MG63 (cell line): ENCODE data around the gene KCNAB3. TPM values are rescaled to one million over a fixed set of nuclear protein-coding genes. Genes with fewer than 3 reads are reported as not detected.
"Not testable (repeated sequence)": the region's sequence is repeated elsewhere in the genome, so short reads cannot be mapped to it uniquely, and the experiment has no call there.

Experiments
- DNase-seq: peaks from one replicate; pipeline ENCODE4 v3.0.0-alpha.2; 2020
- H3K27me3 ChIP-seq: fragments of 250-450 bp; sonication (Bioruptor Pico); 2 replicates; pipeline ENCODE4 v1.5.1; 2020; ENCODE audit warnings: mild to moderate bottlenecking, moderate library complexity
- H3K36me3 ChIP-seq: fragments of 250-450 bp; sonication (Bioruptor Pico); 2 replicates; pipeline ENCODE4 v1.5.1; 2020; ENCODE audit warnings: mild to moderate bottlenecking, moderate library complexity
- H3K4me3 ChIP-seq: fragments of 250-450 bp; sonication (Bioruptor Pico); 2 replicates; pipeline ENCODE4 v1.5.1; 2020; ENCODE audit warnings: mild to moderate bottlenecking, moderate library complexity
- H3K9me3 ChIP-seq: fragments of 250-450 bp; sonication (Bioruptor Pico); 2 replicates; pipeline ENCODE4 v1.5.1; 2020; ENCODE audit warnings: mild to moderate bottlenecking, moderate library complexity
- total RNA-seq: library from RNA; depleted of rRNA; stranded (reverse); fragments of >200 nt; shearing (Covaris generic); gene quantifications from 2 replicates; pipeline ENCODE4 v1.2.3, GENCODE V29; 2014; ENCODE audit warnings: low replicate concordance; rRNA removed

KCNAB3 gene
- total RNA-seq: not detected in 2 replicates

DNA sequence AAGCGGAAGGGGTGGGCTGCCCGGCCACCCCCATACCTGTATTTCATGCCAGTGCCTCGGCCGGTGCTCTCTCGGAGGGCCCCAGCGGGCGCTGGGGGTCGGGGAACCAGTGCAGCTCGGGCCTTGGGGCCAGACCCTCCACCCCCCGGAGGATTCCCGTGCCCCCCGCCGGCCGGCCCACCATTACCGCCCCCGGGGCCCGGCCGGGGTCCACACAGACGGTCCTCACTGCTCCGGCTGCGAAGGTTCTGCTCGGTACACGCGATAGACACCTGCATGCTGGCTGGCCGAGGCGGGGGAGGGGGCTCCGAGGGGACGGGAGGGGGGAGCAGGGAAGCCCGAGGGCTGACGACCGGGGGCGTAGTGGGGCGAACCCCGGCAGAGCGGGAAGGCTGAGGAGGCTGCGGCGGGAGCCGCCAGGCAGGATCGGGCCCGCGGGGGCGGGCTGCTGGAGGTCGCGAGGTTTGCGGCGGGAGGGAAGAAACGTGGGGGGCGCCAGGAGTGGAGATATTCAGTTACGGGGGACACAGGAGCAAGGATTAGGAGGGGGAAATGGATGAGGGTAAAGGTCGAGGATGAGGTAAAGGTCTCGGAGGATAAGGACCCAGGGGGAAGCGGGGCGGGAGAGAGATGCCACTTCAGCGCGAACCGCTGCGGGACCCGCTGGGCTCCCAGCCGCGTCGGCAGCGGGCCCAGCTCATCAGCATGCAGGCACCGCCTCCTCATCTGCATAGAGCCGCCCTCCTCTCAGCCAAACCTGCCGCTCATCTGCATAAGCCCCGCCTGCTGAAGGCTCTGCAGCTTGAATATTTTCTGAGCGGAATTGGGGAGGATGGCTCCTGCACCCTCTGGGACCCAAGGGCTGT is at the start of gene KCNAB3:
TSS of gene KCNAB3 (minus strand) at position 699 of the 866 bp plus-strand sequence. CDS start at position 278, 421 bp downstream.
- Histone ChIP-seq H3K36me3 (peaks cover 14% of the 10 kb centered on the region), H3K9me3 (no peaks in the 10 kb centered on the region), H3K4me3 (peak within 1 kb of the TSS; percentile 88; the same call in 1 of the 2 replicates), H3K27me3 (no peaks in the 10 kb centered on the region)
- DNase-seq: no peak

DNA sequence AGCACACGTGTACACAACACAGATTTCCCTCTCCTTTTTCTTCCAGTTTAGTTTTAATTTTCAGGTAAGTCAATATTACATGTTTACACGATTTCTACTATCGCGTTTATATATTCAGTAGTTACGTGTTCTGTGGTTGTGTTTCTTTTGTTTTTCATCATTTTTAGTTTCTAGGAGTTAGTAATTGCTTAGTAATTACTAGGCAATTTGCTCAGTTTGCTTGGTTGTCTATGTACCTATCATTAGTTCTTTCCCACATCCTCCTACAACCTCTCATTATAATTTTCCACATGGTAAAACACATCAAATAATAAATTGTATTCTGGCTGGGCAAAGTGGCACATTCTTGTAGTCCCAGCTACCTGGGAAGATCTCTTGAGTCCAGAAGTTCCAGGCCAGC is 48.1 kb upstream of the KCNAB3 start:
- no peak for DNase-seq
- no peaks in the 10 kb centered on the region for H3K36me3 ChIP-seq
- H3K4me3 ChIP-seq: no peak overlapping the region
- H3K9me3 ChIP-seq: peaks cover 14% of the 10 kb centered on the region
- no peaks in the 10 kb centered on the region for H3K27me3 ChIP-seq

DNA sequence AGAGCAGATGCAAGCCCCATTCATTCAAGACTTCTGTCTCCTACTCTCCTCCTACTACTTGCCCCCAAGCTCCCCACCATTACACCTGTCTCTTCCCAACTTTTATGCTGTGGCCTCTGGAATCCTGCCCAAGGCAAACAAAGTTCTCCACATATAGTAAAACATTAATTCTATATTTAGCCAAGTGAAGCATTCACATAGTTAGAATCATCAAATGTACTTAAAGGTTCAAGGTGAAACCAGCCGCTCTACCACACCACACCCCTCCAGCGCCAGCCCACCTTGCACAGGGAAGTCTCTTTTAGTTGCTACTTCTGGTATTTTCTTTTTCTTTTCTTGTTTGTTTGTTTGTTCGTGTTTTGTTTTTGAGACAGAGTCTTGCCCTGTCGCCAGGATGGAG is 47.4 kb upstream of the KCNAB3 start:
- no peak overlapping the region for H3K4me3 ChIP-seq
- no peaks in the 10 kb centered on the region for H3K27me3 ChIP-seq
- no peak for DNase-seq
- no peaks in the 10 kb centered on the region for H3K36me3 ChIP-seq
- H3K9me3 ChIP-seq: peaks cover 14% of the 10 kb centered on the region

DNA sequence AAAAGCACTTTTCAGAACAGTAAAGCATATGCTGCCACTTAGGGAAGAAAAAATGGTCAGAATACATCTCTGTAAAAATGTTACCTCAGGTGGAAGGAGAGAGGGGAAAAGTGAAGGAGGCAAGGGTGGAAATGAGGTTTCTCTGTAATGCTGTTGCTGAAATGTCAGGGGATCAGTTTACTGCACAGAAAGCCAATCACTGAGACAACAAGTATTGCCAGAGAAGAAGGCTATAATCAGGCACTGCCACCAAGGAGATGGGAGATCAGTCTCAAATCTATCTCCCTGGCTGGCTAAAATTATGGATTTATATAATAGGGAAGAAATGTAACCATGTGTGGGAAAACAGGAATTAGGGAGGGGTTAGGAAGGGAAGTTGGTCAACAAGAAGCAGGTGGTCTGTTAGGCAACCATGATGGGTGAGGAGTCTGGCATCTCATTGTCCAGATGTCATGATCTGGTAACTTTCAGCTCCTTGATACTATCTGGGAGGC is 45.0 kb upstream of the KCNAB3 start:
- H3K4me3 ChIP-seq: no peak overlapping the region
- no peaks in the 10 kb centered on the region for H3K36me3 ChIP-seq
- H3K9me3 ChIP-seq: peaks cover 14% of the 10 kb centered on the region
- DNase-seq: no peak
- peaks cover 2% of the 10 kb centered on the region; the same call in 1 of the 2 replicates for H3K27me3 ChIP-seq

DNA sequence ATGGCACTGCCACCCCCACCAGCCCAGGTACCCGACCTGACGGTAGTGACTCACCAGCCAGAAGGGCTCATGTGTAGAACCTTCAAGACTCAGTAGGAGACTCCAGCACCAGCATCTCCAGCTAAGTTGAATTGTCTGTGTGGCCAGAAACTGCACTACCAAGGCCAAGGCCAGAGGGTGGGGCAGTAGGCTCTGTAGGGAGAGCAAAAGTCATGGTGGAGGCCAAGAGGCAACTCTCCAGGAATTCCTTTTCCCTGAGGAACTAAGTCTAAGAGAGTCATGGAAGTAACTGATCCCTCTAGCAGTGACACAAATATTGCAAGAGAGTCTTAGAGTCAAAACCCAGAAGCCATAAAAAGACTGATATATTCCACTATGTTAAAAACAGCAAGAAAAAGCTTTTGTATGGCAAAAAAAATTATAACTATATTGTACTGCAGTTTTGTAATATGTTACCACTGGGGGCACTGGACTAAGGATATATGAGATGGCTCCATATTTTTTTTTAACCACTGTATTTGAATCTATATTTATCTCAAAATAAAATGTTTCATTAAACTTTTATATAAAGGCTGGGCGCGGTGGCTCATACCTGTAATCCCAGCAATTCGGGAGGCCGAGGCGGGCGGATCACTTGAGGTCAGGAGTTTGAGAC is 42.6 kb upstream of the KCNAB3 start:
- no peak for DNase-seq
- peaks cover 2% of the 10 kb centered on the region; the same call in 1 of the 2 replicates for H3K27me3 ChIP-seq

DNA sequence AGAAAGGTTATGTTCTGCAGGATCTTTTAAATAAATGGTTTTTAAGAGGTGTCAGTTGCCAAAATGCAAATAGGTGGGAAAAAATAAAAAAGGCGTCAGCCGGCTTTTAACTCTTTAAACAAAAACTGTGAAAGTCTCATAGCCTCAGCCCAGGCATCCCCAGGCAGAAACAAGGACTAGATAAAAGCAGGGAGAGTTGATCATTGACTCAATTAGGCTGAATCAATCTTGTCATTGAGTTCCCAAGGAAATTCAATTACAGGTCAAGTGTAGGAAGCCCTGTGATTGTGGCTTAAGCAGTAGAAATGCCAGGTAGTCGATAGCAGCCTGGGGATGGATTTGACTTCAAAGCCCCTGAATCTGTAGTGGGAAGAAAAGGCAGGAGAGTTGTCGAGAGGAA is 42.0 kb upstream of the KCNAB3 start:
- H3K36me3 ChIP-seq: no peaks in the 10 kb centered on the region
- H3K27me3 ChIP-seq: peaks cover 2% of the 10 kb centered on the region; the same call in 1 of the 2 replicates
- peaks cover 14% of the 10 kb centered on the region for H3K9me3 ChIP-seq
- H3K4me3 ChIP-seq: no peak overlapping the region
- no peak for DNase-seq

More for the DNA sequence above, 42.6 kb upstream of the KCNAB3 start:
- Histone ChIP-seq H3K36me3 (no peaks in the 10 kb centered on the region), H3K4me3 (no peak overlapping the region), H3K9me3 (peaks cover 14% of the 10 kb centered on the region)

DNA sequence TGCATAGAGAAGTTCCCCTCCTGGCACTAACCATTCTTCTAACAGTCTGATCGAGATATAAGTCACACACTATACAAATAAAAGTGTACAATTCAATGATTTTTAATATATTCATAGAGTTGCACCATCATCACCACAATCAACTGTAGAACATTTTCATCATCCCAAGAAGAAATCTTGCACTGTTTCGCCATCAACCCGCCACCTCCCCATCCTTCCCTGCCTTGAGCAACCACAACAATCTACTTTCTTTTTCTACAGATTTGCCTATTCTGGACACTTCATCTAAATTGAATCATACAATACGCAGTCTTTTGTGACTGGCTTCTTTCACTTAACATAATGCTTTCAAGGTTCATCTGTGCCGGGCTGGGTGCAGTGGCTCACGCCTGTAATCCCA is 39.8 kb upstream of the KCNAB3 start:
- Histone ChIP-seq H3K27me3 (peaks cover 4% of the 10 kb centered on the region), H3K4me3 (no peak overlapping the region), H3K9me3 (peaks cover 6% of the 10 kb centered on the region), H3K36me3 (no peaks in the 10 kb centered on the region)
- DNase-seq: no peak

DNA sequence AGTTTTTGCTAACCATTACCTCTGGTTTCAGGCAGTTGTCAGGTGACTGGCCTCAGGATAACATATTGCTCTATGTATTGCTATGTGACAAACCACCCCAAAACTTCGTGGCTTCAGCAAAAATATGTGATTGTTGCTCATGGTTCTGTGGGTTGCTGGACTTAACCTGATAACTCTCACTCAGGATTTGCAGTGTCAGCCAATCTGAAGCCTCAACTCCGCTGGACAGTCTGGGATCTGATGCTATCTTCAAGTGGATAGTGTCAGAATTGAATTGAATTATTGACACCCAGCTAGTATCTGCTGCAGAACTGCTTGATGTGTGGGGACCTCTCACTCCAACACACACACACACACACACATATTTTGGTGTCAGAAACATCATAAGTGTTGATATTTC is 38.1 kb upstream of the KCNAB3 start:
- no peak for DNase-seq
- Histone ChIP-seq H3K4me3 (no peak overlapping the region), H3K36me3 (no peaks in the 10 kb centered on the region), H3K27me3 (peaks cover 4% of the 10 kb centered on the region), H3K9me3 (no peaks in the 10 kb centered on the region)

DNA sequence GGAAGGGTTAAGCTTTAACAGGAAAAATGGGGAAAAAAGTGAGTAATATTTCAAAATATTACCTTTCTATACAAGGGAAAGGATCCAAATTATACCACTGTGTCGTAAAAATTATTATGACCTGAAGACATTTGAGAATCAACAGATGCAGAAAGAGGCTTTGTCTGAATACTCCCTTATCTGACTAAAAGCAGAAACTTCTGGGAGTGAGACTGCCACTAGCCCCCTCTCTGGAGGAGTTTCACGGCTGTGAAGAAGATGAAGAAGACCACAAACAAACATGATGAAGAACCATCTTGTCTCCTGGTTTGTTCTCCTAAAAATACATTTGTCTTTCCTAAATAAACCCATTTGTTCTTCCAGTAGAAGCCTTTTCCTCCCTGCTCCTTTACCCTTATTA is 31.8 kb upstream of the KCNAB3 start:
- peaks cover 4% of the 10 kb centered on the region; the same call in 1 of the 2 replicates for H3K27me3 ChIP-seq
- no peak overlapping the region for H3K4me3 ChIP-seq
- DNase-seq: no peak
- no peaks in the 10 kb centered on the region for H3K36me3 ChIP-seq
- H3K9me3 ChIP-seq: no peaks in the 10 kb centered on the region

DNA sequence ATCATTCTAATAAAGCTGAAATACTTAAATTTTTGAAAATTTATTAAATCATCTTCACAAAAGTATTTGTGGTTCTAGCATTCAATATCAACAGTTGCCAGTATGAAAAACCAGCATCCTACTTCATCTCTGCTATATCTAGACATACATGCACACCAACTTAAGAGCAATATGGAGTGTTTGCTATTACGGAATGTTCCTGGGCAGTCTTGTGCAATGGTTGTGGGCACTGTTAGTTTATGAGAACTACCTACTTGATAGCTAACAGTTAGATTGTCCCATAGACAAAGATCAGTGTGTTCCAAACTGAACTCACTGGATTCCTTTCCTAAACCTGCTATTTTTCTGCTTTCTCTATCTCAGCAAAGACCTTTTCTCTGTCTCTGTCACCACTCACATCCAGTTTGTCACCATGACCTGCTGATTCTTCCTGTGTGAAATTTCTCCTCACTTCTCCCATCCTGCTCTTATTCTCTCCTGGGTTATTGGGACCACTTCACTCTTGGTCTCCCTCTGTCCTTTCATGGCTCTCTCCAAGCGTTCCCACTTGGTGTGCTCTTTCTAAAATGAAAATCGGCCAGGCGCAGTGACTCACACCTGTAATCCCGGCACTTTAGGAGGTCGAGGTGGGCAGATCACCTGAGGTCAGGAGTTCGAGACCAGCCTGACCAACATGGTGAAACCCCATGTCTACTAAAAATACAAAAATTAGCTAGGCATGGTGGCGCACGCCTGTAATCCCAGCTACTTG is 30.0 kb upstream of the KCNAB3 start:
- Histone ChIP-seq H3K27me3 (peaks cover 2% of the 10 kb centered on the region; the same call in 1 of the 2 replicates), H3K36me3 (no peaks in the 10 kb centered on the region), H3K9me3 (no peaks in the 10 kb centered on the region), H3K4me3 (no peak overlapping the region)
- DNase-seq: no peak

DNA sequence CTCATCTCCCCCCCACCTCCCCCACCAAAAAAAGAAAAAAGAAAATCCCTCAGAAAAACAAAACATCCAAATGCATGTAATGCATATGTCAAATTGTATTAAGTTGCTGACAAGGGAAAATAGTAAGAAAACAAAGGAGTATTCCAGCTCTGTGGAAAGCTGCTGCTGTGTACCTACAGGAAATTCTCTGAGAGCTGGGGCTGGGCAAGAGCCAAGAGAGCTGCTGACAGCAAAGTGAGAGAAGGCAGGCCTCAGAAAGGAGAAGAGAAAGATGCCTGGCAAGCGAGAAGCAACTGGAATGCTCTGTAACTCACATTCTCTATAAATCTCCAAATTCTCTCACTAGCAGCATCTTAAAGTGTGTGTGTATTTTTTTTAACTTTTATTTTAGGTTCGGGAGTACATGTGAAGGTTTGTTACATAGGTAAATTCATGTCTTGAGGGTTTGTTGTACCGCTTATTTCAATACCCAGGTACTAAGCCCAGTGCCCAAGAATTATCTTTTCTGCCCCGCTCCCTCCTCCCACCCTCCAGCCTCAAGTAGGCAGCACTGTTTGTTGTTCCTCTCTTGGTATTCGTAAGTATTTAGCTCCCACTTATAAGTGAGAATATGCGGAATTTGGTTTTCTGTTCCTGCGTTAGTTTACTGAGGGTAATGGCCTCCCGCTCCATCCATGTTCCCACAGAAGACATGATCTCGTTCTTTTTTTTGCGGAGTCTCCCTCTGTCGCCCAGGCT is 26.7 kb upstream of the KCNAB3 start:
- H3K27me3 ChIP-seq: peaks cover 2% of the 10 kb centered on the region; the same call in 1 of the 2 replicates
- DNase-seq: no peak
- H3K9me3 ChIP-seq: no peaks in the 10 kb centered on the region

DNA sequence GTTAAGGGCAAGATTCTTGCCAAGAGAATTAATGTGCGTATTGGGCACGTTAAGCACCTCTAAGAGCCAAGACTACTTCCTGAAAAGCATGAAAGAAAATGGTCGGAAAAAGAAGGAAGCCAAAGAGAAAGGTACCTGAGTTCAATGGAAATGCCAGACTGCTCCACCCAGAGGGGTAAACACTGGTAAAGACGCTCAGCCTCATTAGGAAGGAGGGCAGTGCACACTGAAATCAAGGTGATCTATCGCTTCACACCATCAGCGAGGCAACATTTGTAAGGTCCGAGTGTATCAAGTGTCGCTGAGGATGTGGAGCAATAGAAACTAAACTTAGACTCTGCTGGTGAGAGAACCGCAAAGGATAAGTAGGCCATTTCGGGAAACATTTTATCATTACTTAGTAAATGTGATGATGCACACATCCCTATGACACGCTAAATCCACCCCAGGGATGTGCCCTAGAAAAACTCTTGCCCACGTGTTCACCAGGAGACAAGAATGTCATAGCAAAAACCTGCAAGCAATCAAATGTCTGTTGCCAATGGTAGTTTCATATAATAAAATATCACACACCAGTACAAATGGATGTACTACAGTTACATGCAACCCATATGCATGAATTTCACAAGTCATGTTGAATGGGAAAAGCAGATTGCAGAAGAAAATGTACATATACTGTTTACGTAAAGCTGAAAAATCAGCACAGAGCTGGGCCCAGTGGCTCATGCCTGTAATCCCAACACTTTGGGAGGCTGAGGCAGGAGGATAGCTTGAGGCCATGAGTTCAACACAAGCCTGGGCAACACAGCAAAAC is 26.0 kb upstream of the KCNAB3 start:
- Histone ChIP-seq H3K9me3 (no peaks in the 10 kb centered on the region), H3K36me3 (no peaks in the 10 kb centered on the region), H3K27me3 (0 out of 2 replicates have a peak, but pooled peaks cover 2% of the 10 kb centered on the region), H3K4me3 (no peak overlapping the region)
- DNase-seq: no peak

More for the DNA sequence above, 26.7 kb upstream of the KCNAB3 start:
- no peaks in the 10 kb centered on the region for H3K36me3 ChIP-seq
- no peak overlapping the region for H3K4me3 ChIP-seq

DNA sequence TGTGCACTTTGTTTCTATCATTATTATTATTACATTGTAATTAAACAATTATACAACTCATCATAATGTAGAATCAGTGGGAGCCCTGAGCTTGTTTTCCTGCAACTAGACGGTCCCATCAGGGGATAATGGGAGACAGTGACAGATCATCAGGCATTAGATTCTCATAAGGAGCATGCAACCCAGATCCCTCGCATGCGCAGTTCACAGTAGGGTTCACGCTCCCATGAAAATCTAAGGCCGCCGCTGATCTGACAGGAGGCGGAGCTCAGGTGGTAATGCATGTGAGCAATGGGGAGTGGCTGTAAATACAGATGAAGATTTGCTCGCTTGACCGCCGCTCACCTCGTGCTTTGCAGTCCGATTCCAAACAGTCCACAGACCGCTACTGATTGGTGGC is 23.6 kb upstream of the KCNAB3 start:
- H3K36me3 ChIP-seq: peaks cover 11% of the 10 kb centered on the region
- DNase-seq, H3K9me3 ChIP-seq, H3K27me3 ChIP-seq, H3K4me3 ChIP-seq: not testable (repeated sequence)

DNA sequence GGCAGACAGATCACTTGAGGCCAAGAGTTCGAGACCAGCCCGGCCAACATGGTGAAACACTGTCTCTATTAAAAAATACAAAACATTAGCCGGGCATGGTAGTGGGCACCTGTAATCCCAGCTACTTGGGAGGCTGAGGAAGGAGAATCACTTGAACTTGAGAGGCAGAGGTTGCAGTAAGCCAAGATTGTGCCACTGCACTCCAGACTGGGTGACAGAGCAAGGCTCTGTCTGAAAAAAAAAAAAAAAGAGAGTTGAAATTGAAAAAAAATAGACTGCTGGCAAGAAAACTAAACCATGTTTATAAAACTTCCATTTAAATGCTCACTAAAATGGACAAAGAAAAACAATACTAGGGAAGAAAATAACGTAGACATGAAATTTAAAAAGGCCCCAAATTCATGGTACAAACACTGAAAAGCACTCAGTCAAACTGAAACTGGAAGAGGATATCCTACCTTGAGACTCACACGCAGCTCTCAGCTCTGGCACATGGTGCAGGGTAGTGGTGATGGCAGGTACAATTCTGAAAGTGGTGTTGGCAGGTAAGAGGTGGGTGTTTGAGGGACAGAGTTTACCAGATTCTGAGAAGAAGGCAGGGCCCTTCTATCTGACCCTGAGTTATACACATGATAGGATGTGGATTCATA is 21.6 kb upstream of the KCNAB3 start:
- no peak for DNase-seq
- Histone ChIP-seq H3K36me3 (peaks cover 28% of the 10 kb centered on the region), H3K27me3 (no peaks in the 10 kb centered on the region), H3K4me3 (no peak overlapping the region), H3K9me3 (no peaks in the 10 kb centered on the region)

DNA sequence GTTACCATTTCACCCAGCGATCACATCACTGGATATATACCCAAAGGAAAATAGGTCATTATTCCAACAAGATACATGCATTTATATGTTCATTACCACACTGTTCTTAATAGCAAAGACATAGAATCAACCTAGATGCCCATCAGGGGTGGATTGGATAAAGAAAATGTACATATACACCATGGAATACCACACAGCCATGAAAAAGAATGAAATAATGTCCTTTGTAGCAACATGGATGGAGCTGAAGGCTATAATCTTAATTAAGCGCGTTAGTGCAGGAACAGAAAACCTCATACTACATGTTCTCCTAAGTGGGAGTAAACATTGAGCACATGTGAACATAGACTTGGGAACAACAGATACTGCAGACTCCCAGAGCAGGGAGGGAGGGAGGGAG is 20.9 kb upstream of the KCNAB3 start:
- Histone ChIP-seq H3K27me3 (no peaks in the 10 kb centered on the region), H3K4me3 (no peak overlapping the region), H3K36me3 (peaks cover 35% of the 10 kb centered on the region), H3K9me3 (no peaks in the 10 kb centered on the region)
- DNase-seq: no peak
